ENCODE results near the gene LETMD1.

DNA sequence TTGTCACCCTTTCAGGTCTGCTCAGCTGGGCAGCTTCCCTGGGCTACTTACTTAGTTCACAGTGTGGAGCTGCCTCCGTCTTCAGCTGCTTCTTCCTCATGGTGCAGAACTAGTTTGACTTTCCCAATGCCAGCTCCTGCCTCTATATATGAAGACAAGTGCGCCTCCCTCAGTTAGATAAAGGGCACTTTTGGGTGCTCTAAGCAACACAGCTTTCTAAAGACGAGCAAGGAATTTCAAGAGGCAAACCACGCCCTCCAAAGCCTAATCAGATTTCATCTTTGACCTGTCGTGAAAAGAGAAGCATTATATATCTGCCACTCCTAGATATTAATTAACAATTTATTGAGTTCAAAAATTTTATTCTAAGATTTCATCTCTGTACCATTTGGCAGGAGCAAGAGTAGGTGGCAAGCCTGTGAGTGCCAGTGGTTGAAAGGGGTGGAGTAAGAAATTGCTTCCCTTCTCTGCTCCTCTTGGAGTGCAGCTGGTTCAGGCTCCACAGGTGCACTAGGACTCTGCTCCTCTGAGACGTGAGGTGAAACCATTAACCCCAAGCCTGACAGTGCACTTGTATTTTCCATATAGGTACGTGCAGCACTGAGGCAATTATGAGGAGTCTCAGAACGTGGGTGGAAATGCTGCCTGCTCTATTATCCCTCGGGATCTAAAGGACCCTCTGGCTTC lies 19.9 kb upstream of the LETMD1 start:
- TF ChIP-seq, protein P1, sequence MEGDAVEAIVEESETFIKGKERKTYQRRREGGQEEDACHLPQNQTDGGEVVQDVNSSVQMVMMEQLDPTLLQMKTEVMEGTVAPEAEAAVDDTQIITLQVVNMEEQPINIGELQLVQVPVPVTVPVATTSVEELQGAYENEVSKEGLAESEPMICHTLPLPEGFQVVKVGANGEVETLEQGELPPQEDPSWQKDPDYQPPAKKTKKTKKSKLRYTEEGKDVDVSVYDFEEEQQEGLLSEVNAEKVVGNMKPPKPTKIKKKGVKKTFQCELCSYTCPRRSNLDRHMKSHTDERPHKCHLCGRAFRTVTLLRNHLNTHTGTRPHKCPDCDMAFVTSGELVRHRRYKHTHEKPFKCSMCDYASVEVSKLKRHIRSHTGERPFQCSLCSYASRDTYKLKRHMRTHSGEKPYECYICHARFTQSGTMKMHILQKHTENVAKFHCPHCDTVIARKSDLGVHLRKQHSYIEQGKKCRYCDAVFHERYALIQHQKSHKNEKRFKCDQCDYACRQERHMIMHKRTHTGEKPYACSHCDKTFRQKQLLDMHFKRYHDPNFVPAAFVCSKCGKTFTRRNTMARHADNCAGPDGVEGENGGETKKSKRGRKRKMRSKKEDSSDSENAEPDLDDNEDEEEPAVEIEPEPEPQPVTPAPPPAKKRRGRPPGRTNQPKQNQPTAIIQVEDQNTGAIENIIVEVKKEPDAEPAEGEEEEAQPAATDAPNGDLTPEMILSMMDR (IDR thresholded peaks at IDR 0.05): peak in 2 of 3 experiments; percentile 16
- TF ChIP-seq POLR2A (IDR thresholded peaks at IDR 0.05; ENCODE audit: low read depth): no peak
